HUES64 (cell line): ENCODE data around the gene EPHB6.

Source experiments
- H3K27ac ChIP-seq: 2 replicates; pipeline ENCODE4 v1.7.0; 2013; ENCODE audit warnings: low read depth, low read length, inconsistent platforms
- H3K27me3 ChIP-seq: 2 replicates; pipeline ENCODE4 v1.6.1; 2013; ENCODE audit warnings: mild to moderate bottlenecking, low read length; ENCODE audit not compliant: insufficient read depth
- H3K36me3 ChIP-seq: 2 replicates; pipeline ENCODE4 v1.6.1; 2013; ENCODE audit warnings: mild to moderate bottlenecking, low read length; ENCODE audit not compliant: insufficient read depth
- H3K4me1 ChIP-seq: 2 replicates; pipeline ENCODE4 v1.6.1; 2013; ENCODE audit warnings: mild to moderate bottlenecking, low read length, moderate library complexity; ENCODE audit not compliant: insufficient read depth
- H3K4me3 ChIP-seq: 2 replicates; pipeline ENCODE4 v1.5.1; 2013; ENCODE audit warnings: mild to moderate bottlenecking, low read length, moderate library complexity
- H3K9ac ChIP-seq: 2 replicates; pipeline ENCODE4 v1.6.1; 2013; ENCODE audit warnings: mild to moderate bottlenecking, low read depth, low read length
- H3K9me3 ChIP-seq: 2 replicates; pipeline ENCODE4 v1.6.1; 2013; ENCODE audit warnings: low read depth, low read length; ENCODE audit not compliant: insufficient read depth
- WGBS: fragments of 150-250, 120-280 bp; methylation state at CpG from one replicate; pipeline ENCODE4 v1.1.7; 2013; ENCODE audit warnings: missing lambda C conversion rate; 5-methylcytosine and 5-hydroxymethylcytosine counted together

The EPHB6 gene

DNA sequence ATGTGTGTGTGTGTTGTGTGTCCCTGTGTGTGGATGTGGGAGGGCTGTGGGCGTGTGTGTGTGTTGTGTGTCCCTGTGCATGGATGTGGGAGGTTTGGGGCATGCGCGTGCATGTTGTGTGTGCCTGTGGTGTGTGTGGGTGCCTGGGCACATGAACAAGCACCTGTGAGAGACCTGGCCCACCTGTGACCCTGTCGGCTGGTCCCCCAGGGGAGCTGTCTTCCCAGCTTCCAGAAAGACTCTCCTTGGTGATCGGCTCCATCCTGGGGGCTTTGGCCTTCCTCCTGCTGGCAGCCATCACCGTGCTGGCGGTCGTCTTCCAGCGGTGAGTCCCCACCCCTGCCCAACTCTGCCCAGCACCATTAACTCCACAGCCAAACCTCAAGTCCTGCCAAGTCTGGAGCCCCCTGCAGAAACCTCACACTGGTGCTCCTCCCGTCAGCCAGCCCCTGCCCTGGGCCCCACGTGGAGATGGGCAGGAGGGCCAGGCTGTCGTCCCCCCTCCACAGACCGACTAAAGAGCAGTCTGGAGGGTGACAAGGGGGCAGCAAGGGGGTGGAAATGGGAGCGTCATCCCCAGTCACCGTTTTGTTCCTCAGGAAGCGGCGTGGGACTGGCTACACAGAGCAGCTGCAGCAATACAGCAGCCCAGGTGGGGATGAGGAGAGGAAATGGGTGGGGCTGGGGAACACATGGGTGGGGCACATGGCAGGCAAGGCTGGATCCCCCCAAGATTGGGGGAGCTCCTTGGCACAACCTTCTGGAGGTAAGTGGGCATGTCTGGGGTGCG is 12.7 kb downstream of the EPHB6 start:
- no peak overlapping the region for H3K9ac ChIP-seq

DNA sequence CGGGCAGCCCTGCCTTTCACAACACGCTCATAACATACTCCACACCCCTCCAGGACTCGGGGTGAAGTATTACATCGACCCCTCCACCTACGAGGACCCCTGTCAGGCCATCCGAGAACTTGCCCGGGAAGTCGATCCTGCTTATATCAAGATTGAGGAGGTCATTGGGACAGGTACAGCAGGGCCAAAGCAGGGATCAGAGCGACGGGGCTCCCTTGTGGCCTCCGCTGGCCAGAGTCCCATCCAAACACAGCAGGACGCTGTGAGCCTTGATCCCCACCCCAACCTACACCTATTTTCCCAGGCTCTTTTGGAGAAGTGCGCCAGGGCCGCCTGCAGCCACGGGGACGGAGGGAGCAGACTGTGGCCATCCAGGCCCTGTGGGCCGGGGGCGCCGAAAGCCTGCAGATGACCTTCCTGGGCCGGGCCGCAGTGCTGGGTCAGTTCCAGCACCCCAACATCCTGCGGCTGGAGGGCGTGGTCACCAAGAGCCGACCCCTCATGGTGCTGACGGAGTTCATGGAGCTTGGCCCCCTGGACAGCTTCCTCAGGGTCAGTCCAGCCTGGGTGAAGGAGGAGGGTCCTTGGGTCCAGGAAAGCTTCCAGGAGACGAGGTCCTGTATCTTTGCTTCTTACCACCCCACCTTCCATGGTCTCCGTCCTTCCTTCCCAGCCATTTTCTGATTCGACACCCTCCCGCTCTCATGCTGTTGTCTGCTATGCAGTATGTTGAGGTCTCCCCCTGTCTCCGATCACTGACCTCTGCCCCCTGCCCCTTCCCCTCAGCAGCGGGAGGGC is 13.5 kb downstream of the EPHB6 start:
- 92% methylated on average over 30 of the region's 31 CpGs for WGBS

More for the DNA sequence above, 12.7 kb downstream of the EPHB6 start:
- no peaks in the 10 kb centered on the region for H3K9me3 ChIP-seq
- no peak overlapping the region for H3K4me3 ChIP-seq
- H3K27ac ChIP-seq = no peak overlapping the region
- H3K36me3 ChIP-seq = 0 out of 2 replicates have a peak, but pooled peaks cover 4% of the 10 kb centered on the region
- peaks cover 3% of the 10 kb centered on the region; the same call in 1 of the 2 replicates for H3K4me1 ChIP-seq
- no peaks in the 10 kb centered on the region for H3K27me3 ChIP-seq
- 90% methylated on average over 18 of the region's 18 CpGs for WGBS

DNA sequence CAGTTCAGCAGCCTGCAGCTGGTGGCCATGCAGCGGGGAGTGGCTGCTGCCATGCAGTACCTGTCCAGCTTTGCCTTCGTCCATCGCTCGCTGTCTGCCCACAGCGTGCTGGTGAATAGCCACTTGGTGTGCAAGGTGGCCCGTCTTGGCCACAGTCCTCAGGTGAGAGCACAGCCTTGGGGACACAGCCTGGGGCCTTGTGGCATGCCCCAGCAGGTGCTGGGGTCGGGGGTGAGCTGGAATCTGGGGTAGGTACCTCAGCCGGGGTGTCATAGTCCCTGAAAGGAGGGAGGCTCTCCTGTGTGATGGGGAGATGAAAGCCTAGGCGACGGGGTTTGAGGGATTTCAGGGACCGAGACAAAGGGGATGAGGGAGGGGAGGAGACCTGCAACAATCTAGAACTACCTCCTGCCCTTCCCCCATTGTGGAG is 14.1 kb downstream of the EPHB6 start:
- Histone ChIP-seq H3K36me3 (0 out of 2 replicates have a peak, but pooled peaks cover 4% of the 10 kb centered on the region), H3K9me3 (no peaks in the 10 kb centered on the region), H3K27ac (no peak overlapping the region), H3K4me3 (no peak overlapping the region), H3K9ac (no peak overlapping the region), H3K27me3 (no peaks in the 10 kb centered on the region), H3K4me1 (no peaks in the 10 kb centered on the region)
- 94% methylated on average over 10 of the region's 11 CpGs for WGBS

More for the DNA sequence above, 13.5 kb downstream of the EPHB6 start:
- H3K9me3 ChIP-seq = no peaks in the 10 kb centered on the region
- no peaks in the 10 kb centered on the region for H3K4me1 ChIP-seq
- no peak overlapping the region for H3K27ac ChIP-seq
- H3K27me3 ChIP-seq = no peaks in the 10 kb centered on the region
- 0 out of 2 replicates have a peak, but pooled peaks cover 4% of the 10 kb centered on the region for H3K36me3 ChIP-seq
- H3K4me3 ChIP-seq = no peak overlapping the region
- no peak overlapping the region for H3K9ac ChIP-seq

DNA sequence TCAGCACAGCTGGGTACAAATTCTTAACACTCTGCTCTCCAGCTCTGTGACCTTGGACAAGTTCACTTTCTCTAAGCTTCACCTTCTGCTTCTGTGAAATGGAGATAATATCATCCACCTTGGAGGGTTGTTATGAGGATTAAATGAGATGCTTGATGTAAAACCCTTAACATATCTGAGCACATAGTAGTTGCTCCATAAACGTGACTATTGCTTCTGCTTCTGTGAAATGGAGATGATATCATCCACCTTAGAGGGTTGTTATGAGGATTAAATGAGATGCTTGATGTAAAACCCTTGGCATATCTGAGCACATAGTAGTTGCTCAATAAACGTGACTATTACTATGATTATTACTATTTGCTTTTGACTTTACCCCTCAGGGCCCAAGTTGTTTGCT is 14.6 kb downstream of the EPHB6 start:
- Histone ChIP-seq H3K4me3 (no peak overlapping the region), H3K27me3 (no peaks in the 10 kb centered on the region), H3K9me3 (no peaks in the 10 kb centered on the region), H3K9ac (no peak overlapping the region), H3K36me3 (0 out of 2 replicates have a peak, but pooled peaks cover 4% of the 10 kb centered on the region), H3K4me1 (no peaks in the 10 kb centered on the region), H3K27ac (no peak overlapping the region)
- 75% methylated on average over 1 of the region's 2 CpGs for WGBS

DNA sequence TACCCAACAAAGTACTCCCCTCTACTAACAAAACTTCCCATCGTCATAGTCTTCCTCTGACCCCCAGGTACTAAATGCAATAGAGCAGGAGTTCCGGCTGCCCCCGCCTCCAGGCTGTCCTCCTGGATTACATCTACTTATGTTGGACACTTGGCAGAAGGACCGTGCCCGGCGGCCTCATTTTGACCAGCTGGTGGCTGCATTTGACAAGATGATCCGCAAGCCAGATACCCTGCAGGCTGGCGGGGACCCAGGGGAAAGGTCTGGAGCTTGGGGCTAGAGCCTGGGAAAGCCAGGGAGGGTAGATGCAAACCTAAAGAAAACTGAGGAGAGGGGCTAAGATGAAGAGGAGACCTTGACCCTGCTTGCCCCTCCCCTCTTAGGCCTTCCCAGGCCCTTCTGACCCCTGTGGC is 15.3 kb downstream of the EPHB6 start:
- H3K4me1 ChIP-seq = no peaks in the 10 kb centered on the region
- 84% methylated on average over 8 of the region's 8 CpGs for WGBS
- no peak overlapping the region for H3K9ac ChIP-seq
- H3K27me3 ChIP-seq = no peaks in the 10 kb centered on the region
- H3K36me3 ChIP-seq = 0 out of 2 replicates have a peak, but pooled peaks cover 4% of the 10 kb centered on the region
- H3K9me3 ChIP-seq = no peaks in the 10 kb centered on the region
- H3K4me3 ChIP-seq = no peak overlapping the region
- H3K27ac ChIP-seq = no peak overlapping the region

DNA sequence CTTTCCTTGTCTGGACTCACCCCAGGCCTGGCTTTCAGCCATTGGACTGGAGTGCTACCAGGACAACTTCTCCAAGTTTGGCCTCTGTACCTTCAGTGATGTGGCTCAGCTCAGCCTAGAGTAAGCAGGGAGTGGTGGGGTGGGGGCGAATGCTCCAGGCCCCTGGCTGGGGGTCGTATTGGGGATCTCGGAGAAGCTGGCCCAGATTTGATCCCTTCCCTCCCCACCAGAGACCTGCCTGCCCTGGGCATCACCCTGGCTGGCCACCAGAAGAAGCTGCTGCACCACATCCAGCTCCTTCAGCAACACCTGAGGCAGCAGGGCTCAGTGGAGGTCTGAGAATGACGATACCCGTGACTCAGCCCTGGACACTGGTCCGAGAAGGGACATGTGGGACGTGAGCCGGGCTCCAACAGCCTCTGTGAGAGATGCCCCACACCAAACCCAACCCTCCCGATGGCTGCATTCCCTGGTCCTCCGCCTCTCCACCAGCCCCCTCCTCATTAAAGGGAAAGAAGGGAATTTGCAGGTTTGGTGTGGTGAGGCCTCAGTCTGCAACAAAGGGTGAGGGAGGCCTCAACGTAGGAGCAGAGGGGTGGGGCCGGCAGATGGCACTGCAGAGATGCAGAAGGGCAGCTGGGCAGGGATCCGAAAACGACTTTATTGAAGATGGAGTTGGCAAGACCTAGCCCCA is 15.8 kb downstream of the EPHB6 start:
- 92% methylated on average over 12 of the region's 14 CpGs for WGBS
- no peak overlapping the region for H3K27ac ChIP-seq
- H3K36me3 ChIP-seq = 0 out of 2 replicates have a peak, but pooled peaks cover 4% of the 10 kb centered on the region
- H3K27me3 ChIP-seq = no peaks in the 10 kb centered on the region
- no peaks in the 10 kb centered on the region for H3K4me1 ChIP-seq
- no peak overlapping the region for H3K9ac ChIP-seq
- no peak overlapping the region for H3K4me3 ChIP-seq
- H3K9me3 ChIP-seq = no peaks in the 10 kb centered on the region

DNA sequence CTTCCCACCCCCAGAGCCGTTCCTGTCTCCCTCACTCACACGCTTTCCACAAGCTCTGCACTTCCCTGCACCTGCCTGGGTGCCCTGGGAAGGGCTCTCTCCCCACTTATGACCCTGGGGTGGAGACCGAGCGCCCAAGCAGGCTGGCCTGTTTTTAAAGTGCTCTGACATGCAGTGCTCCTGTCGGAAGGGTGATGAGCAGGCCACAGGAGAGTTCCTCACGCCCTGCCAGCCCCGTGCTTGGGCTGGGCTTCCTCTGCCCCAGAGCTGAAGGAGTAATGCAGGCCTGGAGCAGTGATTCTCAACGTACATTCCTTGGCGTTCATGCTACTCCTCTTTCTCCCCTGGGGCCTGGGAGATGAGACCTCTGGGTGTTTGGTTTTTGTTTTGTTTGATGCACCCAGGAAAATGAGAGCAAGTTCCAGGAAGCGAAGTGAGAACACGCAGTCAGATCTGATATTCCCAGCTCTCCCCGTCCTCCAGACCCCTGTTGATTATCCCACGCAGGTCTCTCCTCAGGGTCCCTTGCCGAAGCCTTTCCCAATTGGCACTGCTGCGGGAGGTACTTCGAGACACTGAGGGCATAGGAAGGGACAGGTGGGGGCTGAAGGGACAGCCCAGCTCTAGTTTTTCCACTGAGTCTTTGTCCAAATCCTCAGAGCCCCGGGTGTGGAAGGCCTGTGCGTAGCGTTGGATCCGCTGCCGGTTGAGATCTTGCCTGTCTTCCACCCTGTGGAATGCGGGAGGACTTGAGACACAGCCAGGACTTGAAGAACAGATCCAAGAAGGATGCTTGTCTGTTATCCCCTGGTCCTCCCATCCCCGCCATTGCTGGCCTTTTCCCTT is 16.6 kb downstream of the EPHB6 start:
- no peaks in the 10 kb centered on the region for H3K9me3 ChIP-seq
- H3K4me3 ChIP-seq = no peak overlapping the region
- 94% methylated on average over 23 of the region's 23 CpGs for WGBS
- no peak overlapping the region for H3K27ac ChIP-seq
- 0 out of 2 replicates have a peak, but pooled peaks cover 4% of the 10 kb centered on the region for H3K36me3 ChIP-seq
- no peaks in the 10 kb centered on the region for H3K4me1 ChIP-seq
- no peak overlapping the region for H3K9ac ChIP-seq
- H3K27me3 ChIP-seq = no peaks in the 10 kb centered on the region

DNA sequence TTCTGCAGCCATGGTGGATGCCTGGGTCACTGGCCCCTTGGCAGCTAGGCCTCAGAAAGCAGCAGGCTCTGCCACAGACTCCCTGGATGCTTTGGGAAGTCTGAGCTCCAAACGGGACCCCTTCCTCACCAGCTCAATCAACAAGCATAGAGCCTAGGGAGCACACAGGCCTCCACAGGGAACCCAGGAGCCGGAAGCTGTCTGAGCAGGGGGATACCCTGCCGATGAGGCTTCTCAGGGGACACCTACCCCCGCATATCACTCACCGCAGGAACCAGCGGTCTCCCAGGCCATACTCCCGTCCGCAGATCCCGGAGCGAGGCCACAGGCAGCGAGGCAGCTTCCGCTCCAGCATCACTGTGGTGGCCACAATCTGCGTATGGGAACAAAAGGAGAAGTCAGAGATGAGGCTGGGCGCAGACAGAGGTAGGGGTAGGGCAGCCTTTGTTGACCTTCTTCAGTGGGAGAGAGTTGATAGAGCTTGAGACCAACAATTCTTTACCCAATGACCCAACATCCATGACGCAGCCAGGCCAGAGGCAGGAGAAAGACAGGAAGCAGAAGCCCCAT is 17.3 kb downstream of the EPHB6 start:
- no peaks in the 10 kb centered on the region for H3K4me1 ChIP-seq
- 94% methylated on average over 15 of the region's 15 CpGs for WGBS
- no peak overlapping the region for H3K4me3 ChIP-seq
- H3K36me3 ChIP-seq = 0 out of 2 replicates have a peak, but pooled peaks cover 4% of the 10 kb centered on the region
- H3K27me3 ChIP-seq = no peaks in the 10 kb centered on the region
- H3K9ac ChIP-seq = no peak overlapping the region
- no peak overlapping the region for H3K27ac ChIP-seq
- no peaks in the 10 kb centered on the region for H3K9me3 ChIP-seq

DNA sequence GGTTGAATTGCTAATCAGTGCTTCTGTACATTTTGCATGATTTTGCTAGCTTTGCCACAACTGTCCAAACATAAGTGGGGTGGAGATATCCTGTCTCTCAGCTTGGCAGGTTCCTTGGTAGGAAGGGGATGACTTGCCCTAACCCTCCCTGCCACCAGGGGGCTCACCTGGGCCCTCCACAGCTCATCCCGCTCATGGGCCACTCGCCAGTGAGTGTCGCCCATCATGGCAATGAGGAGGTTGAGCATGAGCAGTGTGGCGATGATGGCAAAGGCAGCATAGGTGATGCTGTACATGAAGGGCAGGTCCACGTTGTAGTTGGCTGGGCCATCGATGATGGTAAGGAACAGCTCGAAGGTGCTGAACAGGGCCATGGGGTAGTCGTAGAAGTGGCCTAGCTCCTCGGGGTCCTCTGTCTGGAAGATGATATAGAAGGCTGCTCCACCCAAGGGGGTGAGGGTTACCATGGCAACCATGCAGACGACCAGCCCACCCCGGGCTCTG is 18.5 kb downstream of the EPHB6 start:
- no peaks in the 10 kb centered on the region for H3K4me1 ChIP-seq
- 0 out of 2 replicates have a peak, but pooled peaks cover 4% of the 10 kb centered on the region for H3K36me3 ChIP-seq
- 86% methylated on average over 11 of the region's 11 CpGs for WGBS
- H3K9ac ChIP-seq = no peak overlapping the region
- no peak overlapping the region for H3K4me3 ChIP-seq
- no peaks in the 10 kb centered on the region for H3K27me3 ChIP-seq
- no peaks in the 10 kb centered on the region for H3K9me3 ChIP-seq
- H3K27ac ChIP-seq = no peak overlapping the region

DNA sequence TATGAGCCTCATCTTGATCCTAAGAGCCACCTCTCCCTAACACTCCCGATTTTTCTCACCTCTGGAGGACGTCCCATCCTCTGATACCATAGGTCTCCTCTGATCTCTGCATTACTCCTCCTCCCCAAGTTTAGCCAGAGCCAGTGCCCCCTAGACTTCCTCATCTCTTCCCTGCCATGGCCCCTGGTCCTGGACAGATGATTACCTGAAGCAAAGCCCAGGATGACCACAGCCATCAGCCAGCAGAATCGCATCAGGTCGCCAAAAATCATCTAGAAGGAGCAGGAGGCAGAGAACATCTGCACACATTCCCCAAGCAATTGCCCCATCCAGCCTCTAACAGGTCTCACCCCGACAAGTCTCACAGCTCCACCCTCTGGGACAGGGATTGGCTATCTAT is 19.0 kb downstream of the EPHB6 start:
- no peaks in the 10 kb centered on the region for H3K9me3 ChIP-seq
- 92% methylated on average over 5 of the region's 5 CpGs for WGBS
- no peaks in the 10 kb centered on the region for H3K27me3 ChIP-seq
- no peak overlapping the region for H3K9ac ChIP-seq
- 0 out of 2 replicates have a peak, but pooled peaks cover 4% of the 10 kb centered on the region for H3K36me3 ChIP-seq
- H3K27ac ChIP-seq = no peak overlapping the region
- no peak overlapping the region for H3K4me3 ChIP-seq
- H3K4me1 ChIP-seq = no peaks in the 10 kb centered on the region
